Measurements from ENCODE around the gene SLC25A12.
A peak's percentile ranks its signal among the peaks of the same experiment; 100 is the strongest.
"Not testable (repeated sequence)": the region's sequence is repeated elsewhere in the genome, so short reads cannot be mapped to it uniquely, and the experiment has no call there.

The SLC25A12 gene
- total RNA-seq = 24.0 reads per million, percentile 51 among the genes with 10 or more reads in this experiment

DNA sequence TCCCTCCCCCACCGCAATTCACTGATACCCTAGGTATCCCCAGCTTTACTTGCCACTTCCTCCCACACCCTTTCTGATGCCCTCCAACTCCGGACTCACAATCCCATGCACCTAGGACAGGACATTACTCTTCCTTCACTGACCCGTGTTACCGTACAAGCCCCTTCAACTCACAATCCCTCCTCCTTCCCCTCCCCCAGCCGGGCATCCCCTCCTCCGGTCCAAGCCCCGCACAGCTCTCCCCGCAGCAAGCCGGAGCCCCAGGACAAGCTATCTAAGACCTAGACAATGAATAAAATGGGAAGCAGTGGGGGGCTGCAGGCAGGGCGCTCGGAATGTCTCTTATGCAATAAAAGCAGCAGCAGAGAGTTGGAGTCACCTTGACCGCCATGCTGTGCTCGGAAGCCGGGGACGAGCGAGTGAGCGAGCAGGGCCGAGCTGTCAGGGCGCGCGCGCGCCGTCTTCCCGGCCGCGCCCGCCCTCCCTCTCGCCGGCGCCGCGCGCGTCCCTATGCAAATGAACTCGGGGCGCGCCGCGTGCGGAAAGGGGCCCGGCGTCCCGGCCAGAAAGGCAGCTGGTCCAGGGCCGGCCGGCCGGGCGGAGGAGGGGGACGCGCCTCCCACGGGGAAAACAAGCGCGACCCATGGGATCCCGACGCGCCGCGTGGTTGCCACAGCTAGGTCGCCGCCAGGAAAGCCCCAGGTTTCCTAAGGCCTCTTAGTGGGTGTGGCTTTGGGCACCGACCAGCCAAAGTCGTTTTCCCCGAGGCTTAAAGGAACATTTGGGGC lies at the start of gene SLC25A12:
TSS of gene SLC25A12 (minus strand) at position 421 of the 788 bp plus-strand sequence. CDS start at position 391, 30 bp downstream.
- peak; percentile 53 for DNase-seq

GRCh38 chr2:171941316-171941699 lies 47.3 kb upstream of the SLC25A12 start:
- DNase-seq = no peak

- no peak for DNase-seq
These were observed 45.7 kb upstream of the SLC25A12 start for GRCh38 chr2:171939743-171940071.

DNA sequence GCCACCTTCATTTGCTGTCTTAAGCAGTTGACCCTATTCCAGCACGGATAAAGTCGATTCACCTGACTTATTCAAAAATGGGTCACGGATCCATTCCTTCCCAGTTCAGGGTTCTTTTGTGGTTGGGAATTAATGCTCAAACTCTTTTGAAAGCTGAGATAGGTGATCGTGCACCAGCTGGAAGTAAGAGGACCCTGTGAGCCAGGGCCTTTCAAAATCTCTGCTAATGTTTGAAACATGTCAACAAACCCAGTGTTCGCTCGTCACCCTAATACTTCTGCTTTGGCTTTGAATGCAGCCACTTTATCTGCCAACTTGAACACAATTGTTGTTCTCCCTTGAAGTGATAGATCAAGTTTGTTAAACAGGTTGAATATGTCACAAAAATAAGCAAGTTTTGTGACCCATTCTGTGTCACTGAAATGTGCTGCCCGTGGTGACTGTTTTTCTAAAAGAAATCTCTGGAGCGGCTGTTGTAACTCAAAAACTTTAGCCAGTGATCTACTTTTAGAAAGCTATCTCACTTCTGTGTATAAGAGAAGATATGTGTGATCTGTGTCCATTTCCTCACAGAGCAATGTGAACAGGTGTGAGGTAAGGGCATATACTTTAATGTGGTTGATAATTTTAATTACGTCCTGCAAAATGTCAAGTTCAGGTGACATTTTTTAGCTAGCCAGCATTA lies 45.2 kb upstream of the SLC25A12 start:
- DNase-seq = no peak

GRCh38 chr2:171930385-171930784 lies 36.3 kb upstream of the SLC25A12 start:
- DNase-seq = no peak

- no peak for DNase-seq
These were observed 30.3 kb upstream of the SLC25A12 start for GRCh38 chr2:171924170-171924942.

DNA sequence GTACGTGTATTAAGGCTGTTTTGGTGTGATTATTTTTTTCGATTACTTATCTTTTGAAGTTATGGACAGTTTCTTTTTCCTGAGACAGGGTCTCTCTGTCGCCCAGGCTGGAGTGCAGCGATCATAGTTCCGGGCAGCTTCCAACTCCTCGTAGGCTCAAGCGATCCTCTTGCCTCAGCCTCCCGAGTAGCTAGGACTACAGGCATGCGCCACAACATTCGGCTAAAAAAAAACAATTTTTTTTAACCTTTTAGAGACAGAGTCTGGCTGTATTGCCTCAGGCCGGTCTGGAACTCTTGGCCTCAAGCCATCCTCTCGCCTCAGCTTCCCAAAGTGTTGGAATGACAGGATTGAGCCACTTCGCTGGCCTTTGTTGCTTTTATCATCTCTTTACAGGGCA lies 29.2 kb upstream of the SLC25A12 start:
- DNase-seq = no peak

DNA sequence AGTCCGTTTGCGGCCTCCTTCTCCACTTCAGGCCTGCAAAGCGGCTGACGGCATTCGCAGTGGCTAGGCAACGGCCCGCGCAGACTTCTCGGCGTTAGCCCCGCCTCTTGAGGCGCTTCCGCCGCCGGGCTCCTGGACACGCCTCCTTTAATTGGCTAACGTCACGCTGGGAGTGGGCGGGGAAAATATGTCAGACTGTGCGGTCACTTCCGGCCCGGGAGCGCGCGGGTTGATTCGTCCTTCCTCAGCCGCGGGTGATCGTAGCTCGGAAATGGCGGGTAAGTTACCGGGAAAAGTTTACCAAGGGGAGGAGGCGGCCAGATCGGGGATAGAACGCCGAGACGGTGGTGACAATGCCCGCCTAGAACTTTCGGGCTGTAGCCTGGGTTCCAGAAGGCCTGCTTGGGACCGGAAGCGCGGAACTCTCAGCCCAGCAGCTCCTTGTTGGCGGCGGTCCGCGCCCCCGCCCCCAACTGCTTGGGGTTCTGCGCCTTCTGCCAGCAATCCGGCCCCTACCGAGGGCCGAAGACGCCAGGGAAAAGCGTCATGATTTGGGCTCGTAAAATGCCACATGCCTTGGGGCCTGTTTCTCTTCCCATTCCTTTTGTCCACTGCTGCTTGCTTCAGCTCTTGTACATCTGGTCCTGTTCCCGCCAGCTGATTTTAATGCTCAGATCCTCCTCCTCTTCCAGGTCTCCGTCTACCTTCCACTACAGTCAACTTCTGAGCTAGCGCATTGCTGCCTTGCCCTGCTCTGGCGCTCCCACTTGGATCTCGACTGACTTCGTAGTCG lies 28.4 kb upstream of the SLC25A12 start, which contains the start of gene HAT1:
TSS of gene HAT1 (plus strand) at position 232 of the 793 bp plus-strand sequence. CDS start at position 272, 40 bp downstream.
- DNase-seq = peak; percentile 96

DNA sequence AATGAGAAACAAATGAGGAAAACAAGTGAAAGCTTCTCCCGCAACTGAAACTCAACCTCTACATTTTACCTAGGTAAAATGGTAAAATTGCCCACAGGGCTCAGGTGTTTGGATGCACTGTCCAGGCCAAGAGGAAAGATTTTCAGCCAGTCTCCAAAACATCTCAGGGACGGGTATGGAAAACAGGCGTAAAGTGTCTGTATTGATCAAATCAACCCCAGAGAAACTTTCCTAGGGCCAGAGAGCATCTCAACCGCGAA lies 27.9 kb upstream of the SLC25A12 start:
- DNase-seq = no peak

DNA sequence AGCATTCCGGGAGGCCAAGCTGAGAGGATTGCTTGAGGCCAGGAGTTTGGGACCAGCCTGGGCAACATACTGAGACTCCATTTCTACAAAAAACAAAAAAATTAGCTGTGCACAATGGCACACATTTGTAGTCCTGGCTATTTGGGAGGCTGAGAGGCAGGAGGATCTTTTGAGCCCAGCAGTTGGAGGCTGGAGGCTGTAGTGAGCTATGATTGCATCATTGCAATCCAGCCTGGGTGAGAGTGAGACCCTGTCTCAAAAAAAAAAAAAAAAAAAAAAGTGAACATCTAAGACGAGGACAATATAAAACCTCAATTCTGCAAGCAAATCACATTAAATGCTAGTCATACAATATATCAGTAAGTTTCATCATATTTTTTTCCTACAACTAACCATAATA lies 25.4 kb upstream of the SLC25A12 start:
- no peak for DNase-seq

GRCh38 chr2:171913517-171913916 lies 19.5 kb upstream of the SLC25A12 start:
- no peak for DNase-seq

DNA sequence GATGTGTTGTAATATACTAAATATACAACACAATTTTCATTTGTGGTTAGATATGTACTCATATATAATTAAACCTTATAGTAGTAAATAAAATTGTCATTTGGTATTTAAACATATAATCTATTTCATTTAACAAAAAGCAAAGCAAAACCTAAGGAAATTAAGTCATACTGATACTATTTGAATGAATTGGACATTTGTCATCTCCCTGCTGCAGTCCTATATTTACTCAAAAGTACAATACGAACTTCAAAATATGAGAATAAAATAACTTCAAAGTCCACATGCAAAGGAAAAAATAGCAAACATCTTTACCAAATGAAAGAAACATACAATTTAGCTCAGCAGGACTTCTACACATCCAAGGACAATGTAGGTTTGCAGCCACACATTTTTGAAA lies 16.4 kb upstream of the SLC25A12 start:
- DNase-seq = no peak

- DNase-seq = no peak
These were observed 15.2 kb upstream of the SLC25A12 start for GRCh38 chr2:171909266-171909665.

DNA sequence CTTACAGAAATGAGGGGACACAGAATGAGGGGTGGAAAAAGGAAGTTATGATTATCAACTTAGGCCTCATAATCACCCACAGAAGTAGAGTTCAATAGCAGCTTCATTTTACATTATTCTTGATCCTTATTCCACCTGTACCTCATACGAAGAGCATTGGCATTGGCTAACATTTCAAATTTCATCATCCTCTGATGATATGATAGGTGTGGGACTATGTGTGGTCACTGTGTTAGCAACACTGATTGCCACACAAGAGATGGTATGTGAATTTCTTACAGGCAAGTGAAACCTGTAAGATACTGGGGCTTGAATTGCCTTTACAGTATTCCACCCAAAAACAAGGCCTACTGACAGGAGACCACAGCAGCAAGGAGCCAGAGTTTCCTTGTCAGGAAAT lies 14.2 kb upstream of the SLC25A12 start:
- no peak for DNase-seq

- no peak for DNase-seq
These were observed 8.9 kb upstream of the SLC25A12 start for GRCh38 chr2:171902840-171903420.

- not testable (repeated sequence) for DNase-seq
These were observed 5.7 kb upstream of the SLC25A12 start for GRCh38 chr2:171899623-171900282.

DNA sequence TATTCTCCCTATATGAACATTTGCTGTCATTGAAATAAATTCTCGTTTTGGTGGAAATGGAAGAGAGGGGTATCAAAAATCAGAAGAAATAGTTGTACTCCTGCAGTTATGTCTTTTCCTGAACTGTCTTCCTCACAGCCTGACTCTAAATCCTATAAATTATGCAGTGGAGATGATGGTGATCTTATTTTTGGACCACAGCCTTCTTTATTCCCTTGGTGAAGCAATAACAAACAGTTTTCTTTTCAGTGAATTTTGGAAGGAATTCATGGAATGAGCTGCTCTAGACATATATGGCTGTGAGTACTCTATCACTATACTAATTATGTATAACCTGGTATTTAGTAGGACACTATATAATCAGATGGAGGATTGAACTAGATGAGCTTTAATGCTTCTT lies 1.7 kb upstream of the SLC25A12 start:
- DNase-seq = no peak

DNA sequence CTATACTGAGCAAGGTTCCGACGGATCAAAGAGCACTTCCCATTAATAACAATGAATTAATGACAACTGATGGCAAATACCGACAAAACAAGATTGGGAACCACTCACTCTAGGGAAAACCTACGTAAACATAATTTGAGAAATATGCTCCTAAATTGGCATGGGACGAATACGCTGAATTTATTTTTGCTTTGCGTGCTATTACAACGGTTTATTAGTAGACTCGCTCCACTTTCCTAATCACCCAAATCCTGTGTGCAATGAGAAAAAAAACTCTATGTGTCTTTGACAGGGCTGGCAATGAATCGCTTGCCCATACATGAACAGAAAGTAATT lies 536 bp upstream of the SLC25A12 start:
- DNase-seq = no peak

- DNase-seq = no peak
These were observed 734 bp downstream of the SLC25A12 start for GRCh38 chr2:171893196-171893823.

GRCh38 chr2:171889808-171890207 lies 4.2 kb downstream of the SLC25A12 start:
- DNase-seq = no peak

DNA sequence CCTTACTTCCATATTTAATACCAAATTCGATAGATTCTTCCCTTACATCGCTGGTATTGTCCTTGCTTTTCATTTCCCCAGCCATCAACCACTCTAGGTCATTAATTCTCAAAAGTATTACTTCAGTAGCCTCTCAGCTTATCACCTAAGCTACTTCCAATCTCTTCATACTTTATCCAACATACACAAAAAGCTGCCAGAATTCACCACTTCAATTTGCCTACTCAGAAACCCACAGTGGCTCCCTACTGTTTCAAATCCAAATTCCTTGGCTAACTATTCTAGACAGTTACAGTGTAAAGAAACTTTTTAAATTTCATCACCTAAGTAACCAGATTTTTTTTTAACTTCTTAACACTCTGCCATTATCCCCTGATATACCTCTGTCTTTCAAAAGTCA lies 4.7 kb downstream of the SLC25A12 start:
- no peak for DNase-seq

All from effector CD4-positive, alpha-beta T cell (primary cell).